Stimulated activated CD4-positive, alpha-beta T cell treated with anti-CD3 and anti-CD28 coated beads, Interleukin-15, amount 100 ng/mL, for 1 hour (primary cell): ENCODE results near the gene OR52N5.

Experiments
- DNase-seq, 2 donors: peaks; one replicate each; pipeline ENCODE4 v3.0.0-alpha.2; 2020; ENCODE audit warnings: low read depth in 1 of 2, low spot score in 1 of 2

Gene OR52N5

GRCh38 chr11:5726351-5726750 is 56.8 kb downstream of the OR52N5 start:
- no peak for DNase-seq
